Muscle layer of colon (tissue), 2 donors: Measurements from ENCODE around the gene CORO1C.

ENCODE experiments used
- H3K27ac ChIP-seq: one replicate; pipeline ENCODE4 v1.7.0; 2013; ENCODE audit warnings: low read depth, mild to moderate bottlenecking, low read length, moderate library complexity
- H3K27me3 ChIP-seq, 2 donors: one replicate each; pipeline ENCODE4 v1.7.0; 2013; ENCODE audit warnings: low read length in 2 of 2, mild to moderate bottlenecking in 2 of 2; ENCODE audit not compliant: insufficient read depth in 2 of 2, control insufficient read depth in 1 of 2
- H3K36me3 ChIP-seq: one replicate; pipeline ENCODE4 v1.7.0; 2013; ENCODE audit warnings: mild to moderate bottlenecking, low read length; ENCODE audit not compliant: insufficient read depth
- H3K4me1 ChIP-seq: one replicate; pipeline ENCODE4 v1.7.0; 2013; ENCODE audit warnings: mild to moderate bottlenecking, low read length; ENCODE audit not compliant: insufficient read depth
- H3K4me3 ChIP-seq, 2 donors: one replicate each; pipeline ENCODE4 v1.7.0; 2013; ENCODE audit warnings: low read length in 2 of 2, low read depth in 1 of 2, mild to moderate bottlenecking in 1 of 2, moderate library complexity in 1 of 2
- H3K9ac ChIP-seq: one replicate; pipeline ENCODE4 v1.7.0; 2013; ENCODE audit warnings: low read length
- H3K9me3 ChIP-seq: one replicate; pipeline ENCODE4 v1.7.0; 2013; ENCODE audit warnings: mild to moderate bottlenecking, low read length
- donor health status: abdominal sarcoma.
- donor health status: Adenocarcinoma of cecum.

Gene CORO1C

GRCh38 chr12:108641446-108642268 is 89.7 kb downstream of the CORO1C start:
- no peaks in the 10 kb centered on the region for H3K9me3 ChIP-seq
- H3K4me1 ChIP-seq: peaks cover 54% of the 10 kb centered on the region
- H3K27ac ChIP-seq: peak overlapping the region; percentile 28
- H3K9ac ChIP-seq: no peak overlapping the region
- H3K27me3 ChIP-seq: no peaks in the 10 kb centered on the region
- no peak overlapping the region for H3K4me3 ChIP-seq
- H3K36me3 ChIP-seq: peaks cover 24% of the 10 kb centered on the region

DNA sequence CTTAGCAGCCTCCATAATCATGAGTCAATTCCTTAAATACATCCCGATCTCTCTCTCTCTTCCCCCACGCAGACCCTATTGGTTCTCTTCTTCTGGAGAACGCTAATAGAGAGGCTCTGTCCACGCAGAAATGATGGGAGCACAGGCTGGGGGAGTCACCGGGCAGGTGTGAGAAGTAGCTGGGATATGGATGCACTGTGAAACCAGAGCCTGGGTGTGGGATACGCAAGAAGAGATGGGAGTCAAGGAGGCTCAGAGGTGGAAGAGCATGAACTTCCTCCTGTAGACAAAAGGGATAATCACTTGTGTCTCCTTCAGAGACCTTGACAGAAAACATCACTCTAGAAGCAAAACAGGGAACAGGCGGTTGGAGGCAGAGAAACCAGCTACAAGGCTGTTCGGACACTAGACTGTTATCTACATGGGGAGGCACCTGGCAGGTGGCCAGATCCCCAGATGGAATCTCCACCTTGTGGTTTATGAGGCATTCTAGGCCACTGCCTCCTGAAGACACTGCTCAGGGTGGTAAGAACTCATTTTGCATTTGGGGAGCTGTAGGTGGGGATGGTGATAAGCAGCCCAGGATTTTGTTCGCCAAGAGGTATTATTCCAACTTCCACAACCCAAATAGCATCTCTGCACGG is 90.4 kb downstream of the CORO1C start:
- Histone ChIP-seq H3K4me3 (no peak overlapping the region), H3K36me3 (peaks cover 17% of the 10 kb centered on the region), H3K27me3 (no peaks in the 10 kb centered on the region), H3K4me1 (peaks cover 59% of the 10 kb centered on the region), H3K9ac (no peak overlapping the region), H3K9me3 (no peaks in the 10 kb centered on the region), H3K27ac (peak overlapping the region; percentile 19)

DNA sequence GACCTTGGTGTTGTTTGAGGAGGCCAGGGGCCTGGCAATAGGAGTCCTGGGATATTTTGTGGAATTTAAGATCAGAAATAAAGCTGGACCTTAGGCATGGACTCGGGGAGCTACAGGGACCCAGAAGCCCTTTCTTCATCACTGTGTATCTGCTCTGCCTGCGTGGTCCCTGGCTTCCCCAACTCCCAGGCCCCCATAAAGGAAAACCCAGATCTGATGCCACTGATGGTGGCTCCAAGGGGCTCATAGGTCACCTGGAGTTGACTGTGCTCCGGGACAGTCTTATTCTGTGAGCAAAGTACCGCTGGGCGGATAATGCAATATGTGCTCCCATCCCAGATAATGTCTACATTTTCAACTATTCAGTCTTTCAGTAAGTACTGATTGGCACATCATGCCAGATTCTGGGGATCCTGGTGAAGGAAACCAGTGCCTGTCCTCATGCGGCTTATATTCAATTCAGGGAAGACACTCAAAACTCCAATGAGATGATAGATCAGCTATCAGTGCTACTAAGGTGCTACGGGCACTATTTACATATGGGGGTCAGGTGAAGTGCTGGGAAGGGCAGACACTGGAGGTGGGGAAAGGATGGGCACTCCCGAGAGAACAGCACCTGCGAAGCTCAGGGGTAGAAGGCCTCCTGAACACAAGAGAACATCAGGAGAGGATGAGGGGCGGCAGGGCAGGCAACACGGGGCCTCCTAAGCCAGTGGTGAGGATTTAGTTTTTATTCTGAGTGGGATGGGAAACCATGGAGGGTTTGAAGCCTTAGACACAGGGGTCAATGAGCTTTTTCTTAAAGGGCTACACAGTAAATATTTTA is 92.1 kb downstream of the CORO1C start:
- no peaks in the 10 kb centered on the region for H3K9me3 ChIP-seq
- no peak overlapping the region for H3K9ac ChIP-seq
- peaks cover under 1% of the 10 kb centered on the region for H3K36me3 ChIP-seq
- peaks cover 65% of the 10 kb centered on the region for H3K4me1 ChIP-seq
- no peak overlapping the region for H3K4me3 ChIP-seq
- H3K27ac ChIP-seq: peak overlapping the region; percentile 6
- H3K27me3 ChIP-seq: no peaks in the 10 kb centered on the region

GRCh38 chr12:108638141-108638827 is 93.0 kb downstream of the CORO1C start:
- no peaks in the 10 kb centered on the region for H3K27me3 ChIP-seq
- H3K4me1 ChIP-seq: peaks cover 59% of the 10 kb centered on the region
- peak overlapping the region; percentile 12 for H3K9ac ChIP-seq
- no peaks in the 10 kb centered on the region for H3K36me3 ChIP-seq
- H3K4me3 ChIP-seq: peak overlapping the region; percentile 1 to 21
- H3K27ac ChIP-seq: peak overlapping the region; percentile 6
- no peaks in the 10 kb centered on the region for H3K9me3 ChIP-seq

DNA sequence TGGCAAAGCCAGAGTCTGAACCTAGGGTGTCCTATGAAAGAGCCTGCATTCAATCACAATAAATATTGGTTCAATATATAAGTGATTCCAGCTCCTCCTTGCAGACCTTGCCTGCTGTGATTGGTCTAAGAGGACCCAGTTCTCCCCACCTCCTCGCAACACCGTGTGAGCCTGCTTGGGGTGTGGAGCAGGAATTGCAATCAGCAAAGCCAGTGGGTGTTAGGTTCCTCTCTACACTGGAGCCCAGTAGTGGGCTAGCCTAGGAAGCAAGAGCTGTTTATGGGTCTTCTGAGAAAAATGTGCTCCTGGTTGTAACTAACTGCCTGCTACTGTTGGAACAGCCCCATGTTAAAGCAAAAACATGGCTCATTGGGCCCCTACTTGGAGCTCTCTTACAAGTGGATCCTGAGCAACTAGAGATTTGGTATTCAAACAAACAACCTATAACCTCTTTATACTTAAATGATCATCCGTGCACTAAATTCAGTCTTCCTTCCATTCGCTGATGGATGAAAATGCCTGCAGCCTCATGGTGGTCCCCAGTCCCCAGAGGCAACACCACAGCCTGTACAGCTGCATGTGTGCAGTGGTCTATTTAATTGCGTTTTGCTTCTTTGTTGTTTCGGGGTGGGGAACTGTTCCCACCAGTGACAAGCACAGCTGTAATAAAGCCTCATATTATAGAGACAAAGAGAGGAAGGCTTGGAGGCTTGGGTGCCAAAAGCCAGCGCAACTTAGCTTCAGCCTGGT is 93.9 kb downstream of the CORO1C start:
- Histone ChIP-seq H3K4me3 (peak overlapping the region in 1 of 2 donors; percentile 21), H3K27me3 (no peaks in the 10 kb centered on the region), H3K4me1 (peaks cover 57% of the 10 kb centered on the region), H3K27ac (no peak overlapping the region), H3K36me3 (no peaks in the 10 kb centered on the region), H3K9ac (no peak overlapping the region), H3K9me3 (no peaks in the 10 kb centered on the region)

DNA sequence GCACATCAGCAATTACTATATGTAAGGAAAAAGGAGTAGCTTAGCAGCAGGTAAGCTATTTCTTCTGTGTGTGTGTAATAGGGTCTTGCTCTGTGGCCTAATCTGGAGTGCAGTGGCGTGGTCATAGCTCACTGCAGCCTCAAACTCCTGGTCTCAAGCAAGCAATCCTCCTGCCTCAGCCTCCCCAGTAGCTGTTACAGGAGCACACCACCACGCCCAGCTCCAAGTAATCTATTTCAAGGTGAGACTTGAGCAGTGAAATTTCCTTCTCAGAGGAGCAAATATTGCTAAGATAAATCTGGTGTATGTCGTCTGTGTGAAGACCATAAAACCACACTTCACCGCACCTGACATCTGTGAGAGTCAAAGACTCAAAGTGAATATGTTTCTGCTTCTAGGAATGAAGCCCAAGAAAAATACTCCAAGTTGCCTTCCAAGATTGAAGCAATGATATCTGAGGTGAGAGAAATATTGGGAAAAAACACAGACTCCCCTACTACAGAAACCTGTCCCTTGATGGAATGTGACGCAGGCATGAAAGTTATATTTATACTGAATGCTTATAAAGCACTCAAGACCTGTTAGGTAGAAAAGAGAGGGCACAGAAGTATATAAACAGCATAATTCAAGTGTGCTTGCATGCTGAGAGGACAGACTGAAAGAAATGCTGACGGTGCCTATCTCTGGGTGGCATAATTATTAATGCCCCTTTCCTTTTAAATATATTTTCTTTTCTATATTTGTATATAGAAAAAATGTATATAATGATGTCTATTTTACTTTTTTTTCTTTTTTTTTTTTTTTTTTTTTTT is 95.1 kb downstream of the CORO1C start:
- Histone ChIP-seq H3K36me3 (no peaks in the 10 kb centered on the region), H3K27me3 (no peaks in the 10 kb centered on the region), H3K9ac (no peak overlapping the region), H3K27ac (no peak overlapping the region), H3K4me1 (peaks cover 46% of the 10 kb centered on the region), H3K9me3 (no peaks in the 10 kb centered on the region), H3K4me3 (no peak overlapping the region)

DNA sequence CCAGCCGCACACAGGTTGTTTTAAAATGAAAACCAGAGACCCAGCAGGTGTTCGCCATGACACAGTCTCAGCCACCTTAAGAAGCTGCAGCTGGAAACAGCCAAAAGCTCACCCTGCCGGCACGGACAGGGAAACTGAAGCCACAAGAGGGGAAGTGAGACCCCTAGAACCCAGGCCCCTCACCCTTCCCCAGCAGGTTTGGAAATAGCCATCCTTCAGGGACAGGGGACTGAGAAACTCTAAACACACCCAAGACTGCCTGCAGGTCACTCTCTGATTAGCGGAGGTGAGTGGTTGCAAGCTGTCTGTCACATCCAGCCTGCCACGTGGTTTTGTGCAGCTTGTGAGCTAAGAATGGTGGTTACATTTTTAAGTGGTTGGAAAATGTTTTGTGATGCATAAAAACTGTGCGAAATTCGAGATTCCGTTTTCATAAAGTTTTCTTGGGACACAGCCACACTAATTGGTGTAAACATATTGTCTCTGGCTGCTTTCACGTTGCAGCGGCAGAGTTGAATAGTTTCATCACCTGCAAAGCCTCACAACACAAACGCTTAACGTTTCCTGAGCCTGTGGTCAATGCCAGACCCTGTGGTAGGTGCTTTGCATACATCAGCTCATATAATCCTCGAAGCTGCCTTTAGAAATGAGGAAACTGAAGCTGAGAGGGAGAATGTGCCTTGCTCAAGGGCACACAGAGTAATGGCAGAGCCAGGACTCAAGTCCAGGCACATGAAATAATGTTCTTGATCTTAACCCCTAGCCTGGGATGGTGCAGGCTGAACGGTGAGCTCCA is 95.9 kb downstream of the CORO1C start:
- H3K9me3 ChIP-seq: no peaks in the 10 kb centered on the region
- H3K4me1 ChIP-seq: peaks cover 44% of the 10 kb centered on the region
- H3K27me3 ChIP-seq: no peaks in the 10 kb centered on the region
- H3K4me3 ChIP-seq: no peak overlapping the region
- no peaks in the 10 kb centered on the region for H3K36me3 ChIP-seq
- H3K9ac ChIP-seq: no peak overlapping the region
- H3K27ac ChIP-seq: peak overlapping the region; percentile 39

GRCh38 chr12:108634341-108634751 is 97.0 kb downstream of the CORO1C start:
- Histone ChIP-seq H3K36me3 (no peaks in the 10 kb centered on the region), H3K27me3 (no peaks in the 10 kb centered on the region), H3K4me1 (peaks cover 48% of the 10 kb centered on the region), H3K4me3 (no peak overlapping the region), H3K9ac (no peak overlapping the region), H3K27ac (no peak overlapping the region), H3K9me3 (no peaks in the 10 kb centered on the region)

DNA sequence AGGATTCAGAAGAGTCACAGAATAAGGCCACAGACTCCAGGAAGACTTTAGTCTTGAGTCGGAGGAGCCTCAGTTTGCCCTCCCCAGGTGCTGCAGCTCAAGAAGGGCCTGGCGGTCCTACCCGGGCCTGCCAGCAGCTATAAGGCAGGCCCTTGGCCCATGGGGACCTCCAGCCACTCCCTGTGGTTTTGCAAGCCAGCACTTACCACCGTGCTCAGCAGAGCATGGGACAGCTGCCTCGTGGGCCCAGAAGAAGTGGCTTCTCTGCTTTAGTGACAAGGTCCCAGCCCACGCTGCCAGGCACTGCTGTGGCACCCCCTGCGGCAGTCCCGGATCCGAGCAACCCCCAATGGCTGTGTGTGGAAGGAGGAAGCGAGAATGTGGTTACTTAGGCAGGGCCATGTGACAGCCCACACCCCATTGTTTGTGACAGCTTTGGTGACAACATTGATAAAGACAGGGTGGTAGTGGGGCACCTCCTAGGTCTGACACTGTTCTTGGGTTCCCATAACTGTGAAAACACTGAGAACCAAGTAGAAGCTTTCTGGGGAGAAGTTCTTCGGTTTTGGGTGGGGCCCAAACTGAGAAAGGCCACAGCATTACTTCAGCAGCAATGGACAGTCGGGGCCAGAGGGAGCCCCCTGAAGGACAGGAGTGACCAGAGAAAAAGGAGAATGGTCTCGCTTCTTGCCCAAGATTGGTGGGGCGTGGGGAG is 97.6 kb downstream of the CORO1C start, which contains the start of gene SELPLG:
SELPLG (minus strand) TSS at position 361 of the 715 bp plus-strand sequence. CDS start 9,587 bp downstream, outside the sequence.
- H3K36me3 ChIP-seq: no peaks in the 10 kb centered on the region
- H3K27me3 ChIP-seq: no peaks in the 10 kb centered on the region
- no peak within 1 kb of the TSS for H3K4me3 ChIP-seq
- peaks cover 43% of the 10 kb centered on the region for H3K4me1 ChIP-seq
- no peaks in the 10 kb centered on the region for H3K9me3 ChIP-seq
- no peak within 1 kb of the TSS for H3K9ac ChIP-seq
- peak within 1 kb of the TSS; percentile 7 for H3K27ac ChIP-seq
